Astrocyte of the cerebellum (primary cell): ENCODE measurements around the gene EFCAB5.
"Not testable (repeated sequence)": the region's sequence is repeated elsewhere in the genome, so short reads cannot be mapped to it uniquely, and the experiment has no call there.

Experiments
- DNase-seq: peaks from one replicate; pipeline ENCODE4 v3.0.0-alpha.2; 2011; ENCODE audit warnings: low read depth
- H3K4me3 ChIP-seq: 2 replicates; pipeline ENCODE4 v1.5.1; 2011; ENCODE audit warnings: mild to moderate bottlenecking, low read depth, low read length, moderate library complexity
- CTCF ChIP-seq: IDR thresholded peaks from 2 replicates; pipeline ENCODE4 v1.5.1; 2012; ENCODE audit warnings: low read length, low read depth, moderate library complexity, mild to moderate bottlenecking; ENCODE audit errors: missing control alignments
- in situ Hi-C: cut with HindIII; loops from 2 replicates; pipeline ENCODE4 v1.10.0; 2017; ENCODE audit warnings: low sequenced_read_pairs

Gene EFCAB5

GRCh38 chr17:29927546-29927945 is 13.9 kb upstream of the EFCAB5 start:
- in situ Hi-C loops: no loop called here
- DNase-seq: no peak

GRCh38 chr17:29929006-29929532 is 12.4 kb upstream of the EFCAB5 start:
- DNase-seq: no peak
- peak overlapping the region; percentile 86 for H3K4me3 ChIP-seq
- TF ChIP-seq CTCF: no peak
- in situ Hi-C loops: no loop called here

More at GRCh38 chr17:29927546-29927945, 13.9 kb upstream of the EFCAB5 start:
- no peak overlapping the region for H3K4me3 ChIP-seq
- no peak for TF ChIP-seq CTCF

- no peak for DNase-seq
- in situ Hi-C loops: loop anchor here (5.0 kb wide), 1 partner anchor 137 kb away; no protein-coding TSS in a partner anchor
- peak within 1 kb of the TSS; percentile 86 for H3K4me3 ChIP-seq
- no peak for TF ChIP-seq CTCF
Measured at GRCh38 chr17:29929533-29930408, 11.7 kb upstream of the EFCAB5 start, which contains the start of gene SSH2. TSS of gene SSH2 (minus strand) at chr17:29930228. CDS start at chr17:29930000, 228 bp downstream.

- no peak for DNase-seq
- TF ChIP-seq CTCF: no peak
- in situ Hi-C loops: loop anchor here (5.0 kb wide), 1 partner anchor 138 kb away; no protein-coding TSS in a partner anchor
- H3K4me3 ChIP-seq: peak overlapping the region; percentile 86
Measured at GRCh38 chr17:29930409-29931010, 10.9 kb upstream of the EFCAB5 start.

GRCh38 chr17:29931231-29931932 is 10.1 kb upstream of the EFCAB5 start:
- in situ Hi-C loops: loop anchor here (5.0 kb wide), 1 partner anchor 139 kb away; no protein-coding TSS in a partner anchor
- TF ChIP-seq CTCF: peak; percentile 94
- peak overlapping the region; percentile 86 for H3K4me3 ChIP-seq
- DNase-seq: peak; percentile 62

- in situ Hi-C loops: loop anchor here (5.0 kb wide), 1 partner anchor 141 kb away; no protein-coding TSS in a partner anchor
- DNase-seq: no peak
- peak; percentile 60 for TF ChIP-seq CTCF
Measured at GRCh38 chr17:29933379-29933778, 8.1 kb upstream of the EFCAB5 start.

GRCh38 chr17:29935909-29936308 is 5.5 kb upstream of the EFCAB5 start:
- DNase-seq, H3K4me3 ChIP-seq, in situ Hi-C loops: not testable (repeated sequence)

More at GRCh38 chr17:29933379-29933778, 8.1 kb upstream of the EFCAB5 start:
- H3K4me3 ChIP-seq: no peak overlapping the region
